HG03064 (cell line): Measurements from ENCODE around the gene CDKN1C.

ENCODE experiments used
- ATAC-seq: cut with Tn5 transposase; IDR thresholded peaks from one replicate; pipeline ENCODE4 v1.9.1; 2021; ENCODE audit warnings: low read depth; ENCODE audit not compliant: unreplicated experiment

The CDKN1C gene

GRCh38 chr11:2923446-2924375 lies 38.1 kb upstream of the CDKN1C start:
- ATAC-seq: no peak

- no peak for ATAC-seq
These were observed 37.1 kb upstream of the CDKN1C start for GRCh38 chr11:2922655-2923054.

- no peak for ATAC-seq
These were observed 36.3 kb upstream of the CDKN1C start for GRCh38 chr11:2921742-2922493.

- ATAC-seq: no peak
These were observed 35.7 kb upstream of the CDKN1C start for GRCh38 chr11:2921261-2921660.

- no peak for ATAC-seq
These were observed 34.8 kb upstream of the CDKN1C start for GRCh38 chr11:2920343-2920742.

- ATAC-seq: no peak
These were observed 34.3 kb upstream of the CDKN1C start for GRCh38 chr11:2919837-2920236.

- ATAC-seq: no peak
These were observed 33.6 kb upstream of the CDKN1C start for GRCh38 chr11:2919188-2919587.

GRCh38 chr11:2917842-2918490 lies 32.4 kb upstream of the CDKN1C start:
- ATAC-seq: no peak

GRCh38 chr11:2916892-2917645 lies 31.5 kb upstream of the CDKN1C start:
- ATAC-seq: no peak

GRCh38 chr11:2916114-2916891 lies 30.7 kb upstream of the CDKN1C start:
- no peak for ATAC-seq

- ATAC-seq: no peak
These were observed 29.9 kb upstream of the CDKN1C start for GRCh38 chr11:2915473-2915872.

- ATAC-seq: no peak
These were observed 29.1 kb upstream of the CDKN1C start for GRCh38 chr11:2914455-2915195.

- no peak for ATAC-seq
These were observed 28.2 kb upstream of the CDKN1C start for GRCh38 chr11:2913776-2914175.

- ATAC-seq: no peak
These were observed 27.4 kb upstream of the CDKN1C start for GRCh38 chr11:2913019-2913431.

GRCh38 chr11:2912498-2912897 lies 26.9 kb upstream of the CDKN1C start:
- ATAC-seq: no peak

GRCh38 chr11:2911785-2912391 lies 26.3 kb upstream of the CDKN1C start:
- ATAC-seq: no peak

- no peak for ATAC-seq
These were observed 25.7 kb upstream of the CDKN1C start for GRCh38 chr11:2911088-2911784.

GRCh38 chr11:2910401-2910955 lies 24.9 kb upstream of the CDKN1C start:
- no peak for ATAC-seq
